ENCODE results near the gene CFAP92.

Gene CFAP92

GRCh38 chr3:129026728-129027543 is 33.1 kb upstream of the CFAP92 start:
- peak; percentile 75 for DNase-seq (ENCODE audit: low read depth)

- DNase-seq (ENCODE audit: low read depth): no peak
These were observed 32.0 kb upstream of the CFAP92 start for GRCh38 chr3:129025691-129026435.

- no peak for DNase-seq (ENCODE audit: low read depth)
These were observed 31.2 kb upstream of the CFAP92 start for GRCh38 chr3:129025108-129025507.

- DNase-seq (ENCODE audit: low read depth): no peak
These were observed 30.0 kb upstream of the CFAP92 start for GRCh38 chr3:129023909-129024308.

- no peak for DNase-seq (ENCODE audit: low read depth)
These were observed 29.1 kb upstream of the CFAP92 start for GRCh38 chr3:129023008-129023358.

GRCh38 chr3:129022114-129023007 is 28.5 kb upstream of the CFAP92 start:
- DNase-seq (ENCODE audit: low read depth): no peak

- DNase-seq (ENCODE audit: low read depth): no peak
These were observed 27.3 kb upstream of the CFAP92 start for GRCh38 chr3:129021140-129021551.

GRCh38 chr3:129020691-129021090 is 26.8 kb upstream of the CFAP92 start:
- no peak for DNase-seq (ENCODE audit: low read depth)

- DNase-seq (ENCODE audit: low read depth): no peak
These were observed 25.4 kb upstream of the CFAP92 start for GRCh38 chr3:129019266-129019665.

GRCh38 chr3:129018751-129019150 is 24.9 kb upstream of the CFAP92 start:
- no peak for DNase-seq (ENCODE audit: low read depth)

- DNase-seq (ENCODE audit: low read depth): no peak
These were observed 24.4 kb upstream of the CFAP92 start for GRCh38 chr3:129018271-129018670.

GRCh38 chr3:129017484-129017899 is 23.6 kb upstream of the CFAP92 start:
- no peak for DNase-seq (ENCODE audit: low read depth)

- DNase-seq (ENCODE audit: low read depth): no peak
These were observed 23.0 kb upstream of the CFAP92 start for GRCh38 chr3:129016720-129017483.

- no peak for DNase-seq (ENCODE audit: low read depth)
These were observed 22.5 kb upstream of the CFAP92 start for GRCh38 chr3:129016356-129016719.

- no peak for DNase-seq (ENCODE audit: low read depth)
These were observed 21.7 kb upstream of the CFAP92 start for GRCh38 chr3:129015388-129016105.

- DNase-seq (ENCODE audit: low read depth): no peak
These were observed 21.0 kb upstream of the CFAP92 start for GRCh38 chr3:129014793-129015345.

- DNase-seq (ENCODE audit: low read depth): no peak
These were observed 20.3 kb upstream of the CFAP92 start for GRCh38 chr3:129014148-129014547.

- DNase-seq (ENCODE audit: low read depth): no peak
These were observed 19.6 kb upstream of the CFAP92 start for GRCh38 chr3:129013491-129013891.

- no peak for DNase-seq (ENCODE audit: low read depth)
These were observed 16.6 kb upstream of the CFAP92 start for GRCh38 chr3:129010310-129010956.

GRCh38 chr3:129009266-129009665 is 15.4 kb upstream of the CFAP92 start:
- no peak for DNase-seq (ENCODE audit: low read depth)

Measured in stimulated activated CD8-positive, alpha-beta memory T cell treated with anti-CD3 and anti-CD28 coated beads, Interleukin-15, amount 100 ng/mL, for 1 hour (primary cell).